Keratinocyte (primary cell): ENCODE measurements around the gene ZSCAN30. TPM values are rescaled to one million over a fixed set of nuclear protein-coding genes. Genes with fewer than 3 reads are reported as not detected.

Experiments used
- DNase-seq: peaks from one replicate; pipeline ENCODE4 v3.0.0-alpha.2; 2011; ENCODE audit warnings: low read depth, missing footprints, low spot score
- FAIRE-seq: peaks from 2 replicates; lab custom pipeline; 2011; peaks lifted over from hg19 to GRCh38; lab: Jason Lieb, UNC
- H2AFZ ChIP-seq: 2 replicates; pipeline ENCODE4 v1.6.0; 2012; ENCODE audit warnings: low read length, control low read depth, inconsistent platforms; ENCODE audit not compliant: control insufficient read depth
- H3K27ac ChIP-seq: 2 replicates; pipeline ENCODE4 v1.5.1; 2011; ENCODE audit warnings: low read length; ENCODE audit not compliant: control insufficient read depth, insufficient read depth
- H3K27me3 ChIP-seq: 3 replicates; pipeline ENCODE4 v1.6.0; 2011; ENCODE audit warnings: low read length; ENCODE audit not compliant: control insufficient read depth, insufficient read depth; ENCODE audit errors: extremely low read depth
- H3K36me3 ChIP-seq, 2 experiments: 2 replicates in 1 of 2; 3 replicates in 1 of 2; pipeline ENCODE4 v1.5.1; 2011; ENCODE audit warnings: low read length in 2 of 2, mild to moderate bottlenecking in 1 of 2; ENCODE audit not compliant: control insufficient read depth in 2 of 2, insufficient read depth in 2 of 2; ENCODE audit errors: extremely low read depth in 1 of 2
- H3K4me1 ChIP-seq: 3 replicates; pipeline ENCODE4 v1.5.1; 2011; ENCODE audit warnings: low read length; ENCODE audit not compliant: control insufficient read depth, insufficient read depth; ENCODE audit errors: extremely low read depth
- H3K4me2 ChIP-seq: 3 replicates; pipeline ENCODE4 v1.6.0; 2011; ENCODE audit warnings: low read depth, low read length; ENCODE audit not compliant: control insufficient read depth, insufficient read depth; ENCODE audit errors: extremely low read depth
- H3K4me3 ChIP-seq, 3 experiments: fragments of 200-600 bp in 1 of 3; sonication (generic) in 1 of 3; 2 replicates in 2 of 3; 3 replicates in 1 of 3; pipeline ENCODE4 v1.5.1; 2011 to 2016; ENCODE audit warnings: low read length in 3 of 3, mild to moderate bottlenecking in 3 of 3, control low read depth in 2 of 3, inconsistent platforms in 1 of 3, low read depth in 1 of 3, mixed read lengths in 1 of 3, mixed run types in 1 of 3, moderate library complexity in 1 of 3; ENCODE audit not compliant: control insufficient read depth in 2 of 3, insufficient read depth in 2 of 3; ENCODE audit errors: extremely low read depth in 1 of 3
- H3K79me2 ChIP-seq: 2 replicates; pipeline ENCODE4 v1.6.0; 2012; ENCODE audit warnings: low read length; ENCODE audit not compliant: control insufficient read depth, insufficient read depth
- H3K9ac ChIP-seq: 3 replicates; pipeline ENCODE4 v1.6.0; 2011; ENCODE audit warnings: low read length; ENCODE audit not compliant: control insufficient read depth, insufficient read depth; ENCODE audit errors: extremely low read depth
- H3K9me1 ChIP-seq: 3 replicates; pipeline ENCODE4 v1.6.0; 2011; ENCODE audit warnings: low read length; ENCODE audit not compliant: control insufficient read depth, insufficient read depth; ENCODE audit errors: extremely low read depth
- H3K9me3 ChIP-seq: 2 replicates; pipeline ENCODE4 v1.5.1; 2012; ENCODE audit warnings: low read depth, low read length; ENCODE audit not compliant: control insufficient read depth
- H4K20me1 ChIP-seq: 3 replicates; pipeline ENCODE4 v1.6.0; 2011; ENCODE audit warnings: low read length; ENCODE audit not compliant: control insufficient read depth, insufficient read depth; ENCODE audit errors: extremely low read depth
- CTCF ChIP-seq, 3 experiments: IDR thresholded peaks in 1 of 3; conservative IDR thresholded peaks in 1 of 3; optimal IDR thresholded peaks in 1 of 3; 2 replicates in 2 of 3; 3 replicates in 1 of 3; pipeline versions ENCODE3 to v1.5.1; 2011; ENCODE audit warnings: low read length in 3 of 3, mild to moderate bottlenecking in 3 of 3, moderate library complexity in 2 of 3, control low read depth in 1 of 3, inconsistent platforms in 1 of 3; ENCODE audit not compliant: insufficient read depth in 2 of 3; ENCODE audit errors: extremely low read depth in 1 of 3
- EZH2 ChIP-seq: IDR thresholded peaks from one replicate; pipeline ENCODE4 v1.6.1; 2012; ENCODE audit warnings: inconsistent platforms, mild to moderate bottlenecking, low read length, moderate library complexity
- dilution Hi-C: fragments of 300-500 bp; cut with MboI; formaldehyde crosslinking; loops from one replicate; pipeline ENCODE4 v1.7.0; 2020; ENCODE audit warnings: low sequenced_read_pairs; ENCODE audit not compliant: extremely low pct_ligation_motif_present
- polyA plus RNA-seq, 5 experiments: library from polyadenylated mRNA; depleted of rRNA in 3 of 5; stranded (reverse) in 3 of 5; stranded (forward) in 1 of 5; unstranded in 1 of 5; fragments of >200 nt; gene quantifications; 1 replicate in 1 of 5; 2 replicates in 3 of 5; 3 replicates in 1 of 5; pipeline versions ENCODE4 v1.2.1 to v1.2.3, GENCODE V29; 2011 to 2012; ENCODE audit warnings: missing spikeins in 2 of 5, low read depth in 1 of 5, low replicate concordance in 1 of 5

The ZSCAN30 gene
- polyA plus RNA-seq, 1 donor (not counting 4 experiments of a cell fraction or from before 2014, with no cell fraction given), result 13.6 TPM

- no peak overlapping the region for H3K27ac ChIP-seq
- no peak overlapping the region for H3K4me2 ChIP-seq
- H3K27me3 ChIP-seq, result no peaks in the 10 kb centered on the region
- H3K4me1 ChIP-seq, result no peaks in the 10 kb centered on the region
- DNase-seq (no peak), FAIRE-seq (no peak)
- H2AFZ ChIP-seq, result no peak overlapping the region
- H3K9me1 ChIP-seq, result no peaks in the 10 kb centered on the region
- H3K79me2 ChIP-seq, result peaks cover 2% of the 10 kb centered on the region
- no peak overlapping the region for H3K4me3 ChIP-seq
- no peak overlapping the region for H3K9ac ChIP-seq
- dilution Hi-C loops, result no loop called here
- TF ChIP-seq CTCF (optimal IDR thresholded peaks at IDR 0.05 in 1 of 3, IDR thresholded peaks at IDR 0.05 in 1 of 3, conservative IDR thresholded peaks at IDR 0.05 in 1 of 3; ENCODE audit: extremely low read depth in 1 of 3, insufficient read depth in 2 of 3, low read length in 3 of 3), result no peak
- no peak for TF ChIP-seq EZH2
- no peaks in the 10 kb centered on the region for H3K9me3 ChIP-seq
- peaks cover 16 to 18% of the 10 kb centered on the region in 2 experiments for H3K36me3 ChIP-seq
- no peaks in the 10 kb centered on the region for H4K20me1 ChIP-seq
Observed at GRCh38 chr18:35334212-35334611, 44.2 kb upstream of the ZSCAN30 start.

- H3K27ac ChIP-seq, result no peak overlapping the region
- H3K79me2 ChIP-seq, result no peaks in the 10 kb centered on the region
- H3K9me3 ChIP-seq, result no peaks in the 10 kb centered on the region
- H3K36me3 ChIP-seq, result peaks cover 3 to 9% of the 10 kb centered on the region in 2 experiments
- no peak overlapping the region for H2AFZ ChIP-seq
- H3K4me2 ChIP-seq, result no peak overlapping the region
- no peak overlapping the region for H3K9ac ChIP-seq
- H3K9me1 ChIP-seq, result no peaks in the 10 kb centered on the region
- FAIRE-seq (no peak), DNase-seq (no peak)
- TF ChIP-seq EZH2 (no peak), CTCF (optimal IDR thresholded peaks at IDR 0.05 in 1 of 3, IDR thresholded peaks at IDR 0.05 in 1 of 3, conservative IDR thresholded peaks at IDR 0.05 in 1 of 3; ENCODE audit: extremely low read depth in 1 of 3, insufficient read depth in 2 of 3, low read length in 3 of 3) (no peak)
- no peaks in the 10 kb centered on the region for H4K20me1 ChIP-seq
- H3K4me1 ChIP-seq, result no peaks in the 10 kb centered on the region
- dilution Hi-C loops, result no loop called here
- H3K4me3 ChIP-seq, result no peak overlapping the region
- no peaks in the 10 kb centered on the region for H3K27me3 ChIP-seq
Observed at GRCh38 chr18:35331367-35332087, 41.5 kb upstream of the ZSCAN30 start.
